ENCODE measurements around the gene FAM120AOS. TPM values are rescaled to one million over a fixed set of nuclear protein-coding genes. Genes with fewer than 3 reads are reported as not detected.

Gene FAM120AOS
- total RNA-seq: 22.0 TPM

DNA sequence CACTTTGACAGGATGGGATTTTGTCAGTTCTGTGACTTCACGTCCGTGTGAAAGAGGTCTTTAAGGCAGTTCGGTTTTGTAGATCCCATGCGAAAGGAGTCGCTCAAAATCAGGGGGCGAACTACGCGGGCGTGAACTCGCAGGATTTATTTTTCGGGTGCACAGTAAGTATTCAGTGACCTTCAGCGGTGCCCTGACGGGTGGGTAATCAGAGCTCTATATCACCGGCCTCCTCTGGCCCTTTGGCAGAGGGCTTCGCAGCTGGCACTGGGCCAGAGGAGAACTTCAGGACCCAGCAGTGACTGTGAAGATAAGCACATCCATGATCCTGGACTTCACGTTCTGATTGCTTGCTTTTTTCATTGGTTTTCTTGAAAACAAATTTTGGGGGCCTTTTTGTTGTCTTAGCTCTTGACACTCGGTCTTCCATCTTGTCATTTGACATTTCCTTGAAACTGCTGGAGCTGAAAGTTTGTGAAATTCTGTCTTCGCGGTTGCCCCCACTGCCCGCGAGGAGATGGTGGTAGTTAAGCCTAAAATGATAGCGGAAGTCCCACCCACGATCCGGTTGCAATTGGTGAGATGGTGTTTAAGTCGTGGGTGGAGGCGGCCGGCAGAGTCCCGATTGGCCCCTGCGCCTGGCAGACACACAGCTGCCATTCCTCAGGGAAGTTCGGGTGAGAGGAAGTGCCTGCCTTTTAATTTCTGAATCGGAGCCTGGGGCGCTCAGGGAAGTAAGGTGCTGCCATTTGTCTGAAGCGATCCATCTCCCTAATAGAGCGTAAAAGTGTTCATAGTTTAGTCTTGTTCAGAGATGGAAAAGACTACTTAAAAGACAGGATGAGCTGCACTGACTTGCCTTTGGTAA is at the start of gene FAM120AOS:
TSS of gene FAM120AOS (minus strand) at position 535 of the 868 bp plus-strand sequence. CDS start 872 bp downstream, outside the sequence.
- peak; percentile 93 for DNase-seq

DNA sequence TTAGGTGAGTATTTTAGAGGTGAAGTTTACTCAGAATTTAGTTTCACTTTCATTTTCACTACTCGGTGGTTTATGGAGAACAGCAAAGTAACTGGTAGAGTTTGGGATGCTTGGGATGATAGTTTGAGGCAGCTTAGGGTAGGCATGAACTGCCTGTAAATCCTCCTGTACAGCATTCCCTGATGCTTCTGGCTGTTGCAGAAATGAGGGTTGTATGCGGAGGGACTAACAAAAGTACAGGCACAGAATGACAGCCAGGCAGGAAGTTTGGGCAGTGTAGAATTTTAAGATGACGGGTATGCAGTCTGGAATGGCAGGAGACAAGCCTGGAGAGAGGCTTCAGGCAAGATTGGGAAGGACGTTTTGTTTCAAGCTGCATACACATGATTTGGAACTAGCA is 48.0 kb upstream of the FAM120AOS start:
- DNase-seq: no peak

DNA sequence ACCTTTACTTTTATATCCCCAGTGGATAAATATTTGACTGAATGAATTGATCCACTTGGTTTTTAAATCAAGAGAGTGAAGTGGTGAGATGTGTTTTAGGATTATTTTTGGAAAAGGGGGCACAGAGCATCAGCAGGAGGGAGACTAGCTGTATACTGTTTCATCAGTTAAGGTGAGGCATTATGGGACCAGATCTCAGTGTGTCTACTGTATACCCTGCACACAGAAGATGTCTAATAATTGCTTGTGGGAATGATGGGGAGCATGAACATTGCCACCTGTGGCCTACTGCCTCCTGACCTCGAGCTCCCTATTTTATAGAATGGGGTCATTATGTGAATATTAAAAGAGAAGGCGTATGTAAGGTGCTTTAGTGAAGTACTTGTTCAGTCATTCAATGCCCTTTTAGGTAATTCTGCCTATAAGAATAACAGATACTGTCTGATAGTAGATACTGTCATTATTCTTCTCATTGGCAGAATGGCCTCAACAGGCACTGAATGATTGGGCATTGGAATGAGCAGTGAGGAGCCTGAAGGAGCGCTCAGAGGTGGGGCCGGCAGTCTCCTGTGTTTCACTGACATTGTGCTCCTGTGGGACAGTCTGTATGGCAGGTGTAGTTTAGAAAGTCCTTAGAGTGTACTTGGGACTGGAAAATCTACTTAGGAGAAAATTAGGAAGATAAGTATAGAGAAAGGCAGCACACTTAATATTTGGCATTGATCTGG is 47.4 kb upstream of the FAM120AOS start:
- no peak for DNase-seq

DNA sequence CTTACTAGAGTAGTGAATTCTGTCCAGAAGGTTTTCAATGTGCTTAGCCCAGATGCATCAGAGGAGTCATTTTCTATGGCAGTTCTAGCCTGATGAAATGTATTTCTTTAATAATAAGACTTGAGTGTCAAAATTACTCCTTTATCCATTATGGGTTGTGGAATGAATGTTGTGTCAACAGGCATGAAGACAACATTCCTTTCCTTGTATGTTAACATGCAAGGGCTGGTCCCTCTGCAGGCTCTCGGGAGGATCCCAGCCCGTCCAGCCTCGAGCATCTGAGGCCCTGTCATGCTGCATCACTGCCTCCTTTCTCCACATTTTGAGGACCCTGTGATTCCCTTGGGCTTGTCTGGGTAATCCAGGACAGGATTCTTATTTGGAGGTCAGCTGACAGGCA is 42.9 kb upstream of the FAM120AOS start:
- DNase-seq: no peak

DNA sequence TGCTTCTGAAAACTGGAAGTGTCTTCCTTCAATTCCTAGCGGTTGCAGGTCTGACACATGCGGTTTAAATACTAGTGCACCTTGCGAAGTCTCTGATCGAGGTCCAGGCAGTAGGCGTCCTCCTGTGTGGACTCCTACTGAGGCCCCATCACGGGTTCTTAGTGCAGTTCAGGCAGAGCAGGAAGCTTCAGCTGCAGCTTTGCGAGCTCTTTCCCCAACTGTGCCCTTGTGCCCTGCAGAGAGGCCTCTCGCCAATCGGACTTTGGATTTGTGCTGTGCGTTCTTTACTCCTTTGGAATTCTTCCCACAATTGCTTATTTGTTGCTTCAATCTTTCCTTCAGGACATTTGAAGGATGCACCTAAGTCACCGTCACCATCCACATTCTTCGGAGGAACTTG is 40.6 kb upstream of the FAM120AOS start:
- no peak for DNase-seq

DNA sequence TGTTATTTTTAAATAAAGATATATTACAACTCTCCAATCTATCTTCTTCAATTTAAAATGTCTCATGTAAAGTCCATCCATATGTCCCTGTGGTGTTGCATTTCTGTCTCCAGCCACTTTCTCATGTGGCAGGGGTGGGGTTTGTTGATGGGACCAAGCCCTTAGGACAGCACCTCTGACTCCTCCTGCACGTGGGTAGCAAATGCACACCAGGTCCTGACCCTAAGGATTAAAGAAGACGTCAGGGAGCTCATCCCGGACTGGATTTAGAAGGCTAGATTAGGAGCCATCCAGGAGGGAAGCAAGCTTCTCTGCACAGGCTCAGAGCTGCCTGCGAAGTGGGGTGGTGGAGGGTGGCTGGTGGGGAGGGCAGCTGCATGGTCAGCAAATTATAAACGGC is 38.9 kb upstream of the FAM120AOS start:
- DNase-seq: no peak

DNA sequence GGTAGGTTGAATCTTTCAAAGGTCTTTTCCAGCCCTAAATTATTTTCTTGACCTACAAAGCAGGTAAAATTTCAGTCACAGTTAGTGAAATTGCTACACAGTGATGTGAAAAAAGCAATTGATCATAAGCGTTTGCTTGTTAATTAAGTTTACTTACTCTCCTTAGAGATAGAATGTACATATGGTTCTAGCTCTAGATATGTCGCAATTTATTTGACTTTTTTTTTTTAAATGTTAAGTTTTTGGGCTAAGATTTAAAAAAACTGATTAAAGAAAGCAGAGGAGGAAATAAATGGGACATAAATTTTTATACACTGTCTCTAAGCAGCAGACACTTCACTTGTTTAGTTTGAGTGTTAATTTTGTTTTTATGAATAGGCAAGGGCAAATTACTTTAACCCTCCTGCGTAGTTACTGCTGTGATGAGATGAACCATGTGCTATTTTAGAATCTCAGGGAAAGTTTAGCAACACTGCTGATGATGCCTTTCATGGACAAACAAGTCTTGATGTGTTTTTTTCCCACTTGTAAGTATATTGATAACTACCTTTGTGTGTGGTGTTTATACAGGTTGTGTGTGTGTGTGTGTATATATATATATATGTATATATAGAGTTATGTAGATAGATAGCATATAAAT is 38.3 kb upstream of the FAM120AOS start:
- DNase-seq: no peak

DNA sequence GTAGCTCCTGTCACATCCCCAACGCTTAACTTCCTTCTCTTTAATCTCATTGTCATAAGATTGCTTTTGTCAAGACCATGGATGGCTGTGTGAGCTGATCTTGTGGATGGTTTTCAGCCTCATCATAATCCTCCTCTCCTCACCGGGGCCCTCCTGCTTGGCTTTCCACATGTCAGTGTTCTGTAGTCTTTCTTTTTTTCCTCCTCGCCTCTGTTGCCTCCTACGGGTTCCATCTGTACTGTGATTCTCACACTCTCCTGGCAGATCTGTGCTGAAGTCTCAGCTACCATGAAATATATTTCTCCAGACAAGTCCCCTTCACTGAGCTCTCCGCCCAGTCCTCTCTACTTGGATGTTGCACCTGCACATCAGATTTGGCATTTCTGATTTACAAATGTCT is 34.9 kb upstream of the FAM120AOS start:
- no peak for DNase-seq

DNA sequence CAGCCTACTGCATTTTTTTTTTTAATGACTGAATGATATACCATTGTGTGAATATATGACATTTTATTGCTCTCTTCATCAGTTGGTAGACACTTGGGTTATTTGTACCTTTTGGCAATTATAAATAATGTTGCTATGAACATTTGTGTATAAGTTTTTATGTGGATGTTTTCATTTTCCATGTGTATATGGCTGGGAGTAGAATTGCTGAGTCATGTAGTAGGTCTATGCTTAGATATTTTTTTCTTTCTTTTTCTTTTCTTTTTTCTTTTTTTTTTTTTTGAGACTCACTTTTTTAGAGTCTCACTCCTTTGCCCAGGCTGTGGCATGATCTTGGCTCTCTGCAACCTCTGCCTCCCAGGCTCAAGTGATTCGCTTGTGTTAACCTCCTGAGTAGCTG is 32.9 kb upstream of the FAM120AOS start:
- DNase-seq: no peak

DNA sequence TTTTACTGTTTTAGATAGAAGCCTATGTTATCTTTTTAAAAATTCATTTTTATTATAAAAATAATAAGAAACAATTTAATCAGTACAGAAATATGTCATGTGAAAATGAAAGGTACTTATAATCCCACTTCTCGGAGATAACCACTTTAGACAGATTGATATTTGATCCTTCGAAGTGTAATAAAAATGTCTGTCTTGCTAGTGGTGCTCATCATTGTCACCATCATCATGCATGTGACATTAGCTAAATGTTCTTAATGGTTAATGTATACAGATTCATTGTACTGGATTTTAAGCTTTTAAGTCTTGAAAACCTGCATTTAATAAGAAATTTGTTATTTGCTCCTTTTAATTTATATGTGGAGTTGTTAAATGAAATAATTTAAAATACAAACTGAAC is 30.1 kb upstream of the FAM120AOS start:
- DNase-seq: no peak

DNA sequence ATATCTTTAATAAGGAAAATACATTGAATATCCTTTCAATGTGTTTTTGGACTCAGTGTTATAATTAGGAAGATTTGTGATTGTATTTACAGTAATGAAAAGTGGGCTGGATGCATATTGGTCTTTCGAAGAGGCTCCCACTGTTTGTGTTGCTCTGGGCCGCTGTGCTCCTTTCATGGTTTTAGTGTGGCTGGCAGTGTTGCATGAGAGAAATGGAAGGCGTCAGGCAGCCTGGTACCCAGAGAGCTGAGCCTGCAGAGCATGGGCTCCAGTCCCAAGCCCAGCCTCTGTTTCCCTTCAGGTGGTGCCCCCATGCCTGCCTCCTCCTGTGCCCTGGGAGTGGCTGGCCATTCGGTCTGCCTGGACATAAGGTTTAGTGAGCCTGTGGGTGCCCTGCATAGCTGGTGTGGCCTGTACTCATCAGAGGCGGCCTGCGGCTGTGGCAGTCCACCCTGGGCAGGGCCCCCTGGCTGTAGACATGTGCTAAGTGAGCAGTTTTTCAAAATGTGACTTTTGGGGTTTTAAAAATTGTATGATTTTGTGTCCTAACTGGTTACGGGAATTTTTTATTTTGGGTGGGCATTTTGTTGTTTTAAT is 27.4 kb upstream of the FAM120AOS start:
- no peak for DNase-seq

DNA sequence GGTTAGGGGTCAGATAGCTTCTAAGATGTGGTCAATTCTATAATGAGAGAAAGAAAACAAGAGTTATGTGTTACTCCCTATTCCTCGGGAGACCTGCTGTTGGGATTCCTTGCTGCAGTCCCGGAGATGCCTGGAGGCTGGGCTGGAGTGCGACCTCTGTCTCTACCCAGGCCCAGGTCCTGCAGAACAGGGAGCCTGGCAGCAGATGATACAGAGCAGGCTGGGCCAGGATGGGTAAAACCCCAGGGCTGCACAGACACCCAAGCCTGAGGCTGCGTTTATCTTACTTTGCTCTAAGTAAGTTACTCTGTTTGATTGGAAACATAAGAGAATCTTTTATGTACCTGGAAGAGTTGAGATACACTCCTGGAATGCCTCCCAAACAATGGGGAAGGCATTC is 26.9 kb upstream of the FAM120AOS start:
- DNase-seq: no peak

DNA sequence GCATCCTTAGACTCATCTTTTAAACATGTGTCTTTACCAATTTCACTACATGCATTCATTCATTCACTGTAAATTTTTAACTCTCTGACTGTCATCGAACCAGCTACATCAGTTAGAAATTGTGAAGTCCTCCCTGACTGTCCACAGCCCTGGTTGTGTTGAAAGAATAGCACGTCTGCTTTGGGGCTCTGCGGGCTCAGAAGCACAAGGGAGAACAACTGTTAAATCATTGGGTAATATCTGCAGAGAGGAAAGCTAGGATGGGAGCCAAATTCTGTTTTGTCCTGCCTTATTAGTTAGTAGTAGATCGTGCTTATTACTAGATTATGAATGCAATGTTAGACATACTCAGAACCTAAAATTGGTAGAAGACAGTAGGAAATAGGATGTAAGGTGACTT is 26.3 kb upstream of the FAM120AOS start:
- peak; percentile 22 for DNase-seq

DNA sequence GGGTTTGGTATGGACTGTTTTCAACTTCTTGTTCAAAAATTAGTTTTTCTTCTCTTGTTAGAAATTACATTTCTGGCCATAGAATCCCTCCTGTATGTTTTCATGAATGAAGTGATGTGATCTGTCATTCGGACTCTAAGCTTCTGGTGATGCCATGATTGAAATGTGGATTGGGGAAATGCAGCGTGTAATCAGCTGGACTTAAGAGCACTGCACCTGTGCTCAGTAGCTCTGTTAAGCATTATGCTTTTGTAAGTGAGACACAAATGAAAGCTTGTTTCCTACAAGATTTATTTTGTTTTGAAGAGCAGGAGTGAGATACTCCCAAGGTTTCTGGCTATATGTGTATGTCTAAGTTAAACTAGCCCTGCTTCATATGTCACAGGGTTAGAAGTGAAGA is 24.0 kb upstream of the FAM120AOS start:
- no peak for DNase-seq

DNA sequence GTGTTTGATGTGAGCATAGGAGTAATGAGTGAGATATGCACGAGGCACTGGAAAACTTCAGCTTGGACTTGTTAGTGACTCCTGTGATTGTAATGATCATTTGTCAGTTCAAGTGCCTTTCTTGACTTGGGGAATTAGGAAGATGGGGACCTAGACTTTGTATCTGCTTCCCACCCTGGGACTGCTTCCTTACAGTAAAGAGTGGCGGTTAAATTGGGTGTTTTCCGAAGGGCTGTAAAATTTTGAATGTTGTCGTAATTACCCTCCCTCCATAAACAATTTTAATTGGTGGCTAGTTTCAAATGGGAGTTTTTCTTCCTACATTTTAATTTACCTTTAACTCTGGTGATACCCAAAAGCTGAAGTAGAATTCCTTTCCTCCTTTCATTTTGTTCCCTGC is 23.5 kb upstream of the FAM120AOS start:
- DNase-seq: no peak

DNA sequence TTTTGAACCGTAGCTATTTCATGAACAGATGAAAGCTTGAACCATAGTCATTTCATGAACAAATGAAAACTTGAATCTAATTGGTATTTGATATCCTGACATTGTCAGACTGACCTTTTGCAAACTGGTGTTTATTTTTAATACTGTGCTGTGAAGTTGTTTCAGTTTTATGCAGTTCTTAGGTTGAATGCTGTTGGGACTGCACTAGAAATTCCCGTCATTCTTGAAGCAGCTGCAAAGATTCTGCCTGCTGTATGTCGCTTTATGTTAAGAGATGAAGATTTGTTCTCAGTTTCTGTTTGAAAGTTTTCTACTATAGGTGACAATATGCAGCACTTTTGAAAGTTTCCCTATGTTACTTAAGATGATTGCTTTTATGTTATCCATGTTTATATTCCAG is 22.5 kb upstream of the FAM120AOS start:
- DNase-seq: no peak

DNA sequence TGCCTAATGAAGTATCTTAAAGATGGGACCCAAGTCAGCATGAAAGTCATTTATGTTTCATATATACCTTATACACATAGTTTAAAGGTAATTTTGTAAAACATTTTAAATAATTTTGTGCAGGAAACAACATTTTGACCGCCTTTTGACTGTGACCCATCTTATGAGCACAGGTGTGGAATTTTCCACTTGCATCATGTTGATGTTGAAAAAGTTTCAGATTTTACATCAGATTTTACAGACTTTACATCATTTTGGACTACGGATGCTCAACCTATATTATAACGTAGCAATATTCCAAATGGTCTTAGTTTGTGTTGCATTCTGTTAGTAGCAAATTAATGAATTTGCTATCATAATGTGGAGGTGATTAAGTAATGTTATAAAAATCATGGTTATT is 21.7 kb upstream of the FAM120AOS start:
- no peak for DNase-seq

DNA sequence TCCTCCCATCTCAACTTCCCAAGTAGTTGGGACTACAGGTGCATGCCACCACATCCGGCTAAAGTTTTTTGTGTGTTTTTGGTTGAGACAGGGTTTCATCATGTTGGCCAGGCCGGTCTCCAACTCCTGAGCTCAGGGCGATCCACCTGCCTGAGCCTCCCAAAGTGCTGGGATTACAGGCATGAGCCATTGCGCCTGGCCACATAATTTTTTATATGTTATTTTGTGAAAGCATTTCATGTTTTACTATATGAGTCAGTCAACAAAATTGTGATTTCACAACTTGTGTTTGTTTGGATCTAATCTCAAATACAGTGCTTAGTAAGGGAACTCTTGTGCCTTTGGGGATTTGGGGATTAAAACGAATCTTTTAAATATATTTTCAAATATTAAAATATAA is 20.0 kb upstream of the FAM120AOS start:
- DNase-seq: no peak

DNA sequence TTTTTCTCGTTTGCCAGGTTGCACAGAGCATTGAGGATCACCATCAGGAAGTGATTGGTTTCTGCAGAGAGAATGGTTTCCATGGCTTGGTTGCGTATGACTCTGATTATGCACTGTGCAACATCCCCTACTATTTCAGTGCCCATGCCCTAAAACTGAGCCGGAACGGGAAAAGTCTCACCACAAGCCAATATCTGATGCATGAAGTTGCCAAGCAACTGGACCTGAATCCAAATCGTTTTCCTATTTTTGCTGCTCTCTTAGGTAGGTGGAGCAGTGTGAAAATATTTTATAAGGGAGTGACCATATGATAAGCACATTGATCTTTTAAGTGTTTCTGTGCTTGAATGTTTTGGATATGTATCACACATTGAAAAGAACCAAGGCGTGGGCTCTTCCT is 17.7 kb upstream of the FAM120AOS start:
- DNase-seq: no peak

DNA sequence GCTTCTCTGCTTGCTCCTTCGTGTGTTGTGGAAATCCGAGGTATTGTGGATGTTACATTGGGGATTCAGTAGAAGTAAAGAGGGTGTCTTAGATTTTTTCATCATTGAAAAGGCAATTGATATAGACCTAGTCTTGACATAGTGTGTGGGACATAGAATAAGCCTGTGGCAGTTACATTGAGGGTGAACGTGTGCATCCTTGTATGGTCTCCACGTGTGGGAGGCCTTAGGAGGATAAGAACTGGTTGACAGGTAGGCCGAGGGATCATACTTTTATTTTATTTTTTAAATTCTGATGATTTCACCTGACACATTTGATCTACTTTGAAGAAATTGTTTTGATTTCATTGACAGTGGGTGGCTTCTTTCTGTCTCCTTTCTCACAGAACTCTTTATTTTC is 17.0 kb upstream of the FAM120AOS start:
- DNase-seq: no peak

DNA sequence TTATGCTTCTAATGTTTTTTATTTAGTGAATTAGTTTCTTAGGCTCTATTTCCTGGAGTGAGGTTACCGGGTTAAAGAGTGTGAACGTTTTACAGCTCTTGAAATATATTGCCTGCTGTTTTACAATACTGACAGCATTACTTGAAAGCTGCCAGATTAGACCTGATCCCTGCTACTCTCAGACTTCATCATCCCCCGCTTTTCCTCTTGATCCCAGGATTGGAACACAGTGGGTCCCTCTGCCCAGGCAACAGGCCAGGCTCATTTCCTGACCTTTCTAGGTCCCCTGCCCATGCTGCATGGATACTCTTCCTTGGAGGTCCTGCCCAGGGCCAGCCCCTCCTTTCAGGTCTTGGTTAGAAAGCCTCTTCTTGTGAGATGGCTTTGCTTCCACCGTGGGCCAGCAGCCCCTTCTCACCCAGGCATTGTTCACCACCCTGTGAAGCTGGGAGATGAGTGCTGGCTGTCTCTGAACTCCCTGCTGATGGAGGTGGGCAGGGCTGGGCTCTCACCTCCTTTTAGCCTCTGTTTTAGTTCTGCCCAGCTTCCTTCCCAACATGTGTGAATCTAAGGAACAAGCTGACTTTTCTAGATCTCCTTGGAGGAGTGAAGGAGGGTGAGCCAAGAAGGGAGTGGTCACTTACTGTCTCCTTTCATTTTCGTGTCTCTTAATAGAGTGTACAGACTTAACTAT is 15.5 kb upstream of the FAM120AOS start:
- peak; percentile 2 for DNase-seq

DNA sequence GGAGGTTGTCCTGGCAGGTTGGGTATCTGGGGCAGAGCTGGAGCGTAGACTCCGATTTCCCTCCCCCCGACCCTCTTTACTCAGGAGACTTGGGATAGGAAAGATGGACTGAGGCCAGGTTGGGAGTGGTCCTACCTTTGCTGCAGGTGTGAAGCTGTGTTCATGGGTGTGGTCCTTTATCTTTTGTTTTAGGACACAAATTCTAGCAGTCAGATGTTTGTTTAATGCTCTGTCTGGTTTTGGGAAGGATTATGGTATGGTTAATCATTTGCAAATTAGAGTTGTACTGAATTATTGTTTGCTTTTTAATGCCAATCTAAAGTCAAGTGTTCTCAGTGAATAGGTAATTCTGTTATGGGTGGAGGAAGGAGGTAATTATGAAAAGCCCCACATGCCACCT is 14.1 kb upstream of the FAM120AOS start:
- DNase-seq: no peak
